SK-N-SH treated with all-trans-retinoic acid at 6 μM for 48 hours (cell line): ENCODE data around the gene KCNIP4.

Experiments used
- ARNTL ChIP-seq: fragments of 450-650 bp; formaldehyde crosslinking; IDR thresholded peaks from 2 replicates; pipeline ENCODE4 v1.5.0; 2020; ENCODE audit warnings: low read depth, mild to moderate bottlenecking, moderate library complexity, borderline replicate concordance
- BACH2 ChIP-seq: fragments of 250-450 bp; sonication (Bioruptor Pico); IDR thresholded peaks from 2 replicates; pipeline ENCODE4 v1.9.0; 2021; ENCODE audit warnings: mild to moderate bottlenecking, borderline replicate concordance
- CSDC2 ChIP-seq: fragments of 250-450 bp; sonication (Bioruptor Pico); IDR thresholded peaks from 2 replicates; pipeline ENCODE4 v1.5.0; 2020; ENCODE audit warnings: mild to moderate bottlenecking, moderate library complexity
- ESRRG ChIP-seq: fragments of 250-450 bp; sonication (Bioruptor Pico); IDR thresholded peaks from 2 replicates; pipeline ENCODE4 v1.6.1; 2021; ENCODE audit warnings: mild to moderate bottlenecking
- GLIS3 ChIP-seq: fragments of 250-450 bp; sonication (Bioruptor Pico); IDR thresholded peaks from 2 replicates; pipeline ENCODE4 v1.5.0; 2020; ENCODE audit warnings: mild to moderate bottlenecking, moderate library complexity
- PATZ1 ChIP-seq: fragments of 250-450 bp; sonication (Bioruptor Pico); IDR thresholded peaks from 2 replicates; pipeline ENCODE4 v1.8.0; 2020; ENCODE audit warnings: mild to moderate bottlenecking, moderate library complexity, borderline replicate concordance
- POU6F1 ChIP-seq: fragments of 250-450 bp; sonication (Bioruptor Pico); IDR thresholded peaks from 2 replicates; pipeline ENCODE4 v1.8.0; 2021; ENCODE audit warnings: low read depth, mild to moderate bottlenecking, moderate library complexity, borderline replicate concordance
- RARB ChIP-seq: fragments of 250-450 bp; sonication (Bioruptor Pico); IDR thresholded peaks from 2 replicates; pipeline ENCODE4 v1.8.0; 2021; ENCODE audit warnings: mild to moderate bottlenecking, moderate library complexity
- TOX ChIP-seq: fragments of 250-450 bp; sonication (Bioruptor Pico); IDR thresholded peaks from 2 replicates; pipeline ENCODE4 v1.8.0; 2021; ENCODE audit warnings: mild to moderate bottlenecking, moderate library complexity, borderline replicate concordance
- ZC3H10 ChIP-seq: fragments of 250-450 bp; sonication (Bioruptor Pico); IDR thresholded peaks from 2 replicates; pipeline ENCODE4 v1.5.1; 2021; ENCODE audit warnings: mild to moderate bottlenecking, moderate library complexity
- ZFP30 ChIP-seq: fragments of 450-650 bp; formaldehyde crosslinking; IDR thresholded peaks from 2 replicates; pipeline ENCODE4 v1.5.0; 2022; ENCODE audit warnings: mild to moderate bottlenecking, moderate library complexity
- ZNF565 ChIP-seq: fragments of 450-650 bp; formaldehyde crosslinking; conservative IDR thresholded peaks from 2 replicates; pipeline ENCODE4 v1.5.0; 2020; ENCODE audit warnings: low read depth, mild to moderate bottlenecking, moderate library complexity
- ZNF70 ChIP-seq: fragments of 450-650 bp; formaldehyde crosslinking; IDR thresholded peaks from 2 replicates; pipeline ENCODE4 v1.5.0; 2020; ENCODE audit warnings: mild to moderate bottlenecking, moderate library complexity

GRCh38 chr4:21529214-21529613, 419.4 kb downstream of the KCNIP4 start:
- TF ChIP-seq ZFP30, result no peak
- no peak for TF ChIP-seq ZNF70
- TF ChIP-seq RARB, result no peak
- no peak for TF ChIP-seq ZC3H10 (CRISPR knock-in tag)
- no peak for TF ChIP-seq PATZ1 (CRISPR knock-in tag)
- no peak for TF ChIP-seq ARNTL (CRISPR knock-in tag)
- no peak for TF ChIP-seq ESRRG (CRISPR knock-in tag)
- no peak for TF ChIP-seq CSDC2 (CRISPR knock-in tag)
- no peak for TF ChIP-seq BACH2 (CRISPR knock-in tag)
- TF ChIP-seq TOX (CRISPR knock-in tag), result no peak
- TF ChIP-seq GLIS3, result no peak
- no peak for TF ChIP-seq POU6F1 (CRISPR knock-in tag)
- TF ChIP-seq ZNF565 (CRISPR knock-in tag), result no peak
